OCI-LY1 (cell line): ENCODE results near the gene HOXB6.

Experiments used
- H2AFZ ChIP-seq: fragments of 200-600 bp; sonication (generic), shearing (Covaris generic); 2 replicates; pipeline ENCODE4 v1.6.0; 2014; ENCODE audit warnings: antibody characterized with exemption, mild to moderate bottlenecking, low read length
- H3F3A ChIP-seq: fragments of 200-600 bp; sonication (generic), shearing (Covaris generic); 2 replicates; pipeline ENCODE4 v1.6.0; 2014; ENCODE audit warnings: mild to moderate bottlenecking, antibody characterized with exemption, low read length, moderate library complexity; ENCODE audit not compliant: insufficient read depth
- H3K27ac ChIP-seq: fragments of 200-600 bp; sonication (generic); 2 replicates; pipeline ENCODE4 v1.5.1; 2014; ENCODE audit warnings: low read length, mixed run types, mild to moderate bottlenecking, low read depth; ENCODE audit not compliant: poor library complexity, severe bottlenecking
- H3K27me3 ChIP-seq: fragments of 200-600 bp; sonication (generic); 2 replicates; pipeline ENCODE4 v1.6.0; 2014; ENCODE audit warnings: antibody characterized with exemption, mild to moderate bottlenecking, low read length, moderate library complexity; ENCODE audit not compliant: insufficient read depth
- H3K36me3 ChIP-seq: fragments of 200-600 bp; sonication (generic); 2 replicates; pipeline ENCODE4 v1.6.1; 2014; ENCODE audit warnings: mild to moderate bottlenecking, antibody characterized with exemption, low read length, moderate library complexity, mixed read lengths; ENCODE audit not compliant: insufficient read depth
- H3K4me1 ChIP-seq: fragments of 200-600 bp; sonication (generic); 2 replicates; pipeline ENCODE4 v1.5.1; 2014; ENCODE audit warnings: mild to moderate bottlenecking, low read length, moderate library complexity; ENCODE audit not compliant: insufficient read depth, severe bottlenecking
- H3K4me2 ChIP-seq: fragments of 200-600 bp; sonication (generic), shearing (Covaris generic); 2 replicates; pipeline ENCODE4 v1.6.1; 2014; ENCODE audit warnings: low read length
- H3K4me3 ChIP-seq: fragments of 200-600 bp; sonication (generic); 2 replicates; pipeline ENCODE4 v1.5.1; 2014; ENCODE audit warnings: low read length, low read depth, mild to moderate bottlenecking, mixed read lengths; ENCODE audit not compliant: poor library complexity, severe bottlenecking
- H3K79me2 ChIP-seq: fragments of 200-600 bp; shearing (Covaris generic); 2 replicates; pipeline ENCODE4 v1.6.1; 2016; ENCODE audit warnings: mixed run types, low read length, mixed read lengths; ENCODE audit not compliant: insufficient read depth
- H3K9ac ChIP-seq: fragments of 200-600 bp; sonication (generic), shearing (Covaris generic); 2 replicates; pipeline ENCODE4 v1.6.1; 2014; ENCODE audit warnings: mild to moderate bottlenecking, low read length, mixed read lengths
- H3K9me2 ChIP-seq: fragments of 200-600 bp; sonication (generic), shearing (Covaris generic); 2 replicates; pipeline ENCODE4 v1.6.1; 2014; ENCODE audit warnings: low read depth, mild to moderate bottlenecking, low read length, mixed read lengths
- H3K9me3 ChIP-seq: fragments of 200-600 bp; shearing (Covaris generic); 2 replicates; pipeline ENCODE4 v1.6.1; 2014; ENCODE audit warnings: low read length, mixed read lengths
- H4K20me1 ChIP-seq: fragments of 200-600 bp; sonication (generic), shearing (Covaris generic); 2 replicates; pipeline ENCODE4 v1.6.0; 2016; ENCODE audit warnings: mild to moderate bottlenecking, low read length; ENCODE audit not compliant: insufficient read depth
- EZH2 ChIP-seq: fragments of 200-600 bp; sonication (generic), shearing (Covaris generic); IDR thresholded peaks from 2 replicates; pipeline ENCODE4 v1.8.0; 2017; ENCODE audit warnings: borderline replicate concordance, mixed run types, mild to moderate bottlenecking, antibody characterized with exemption, low read length, moderate library complexity, mixed read lengths
- TF ChIP-seq, protein P1 (sequence below): fragments of 200-600 bp; sonication (generic), shearing (Covaris generic); IDR thresholded peaks from 2 replicates; pipeline ENCODE4 v1.5.1; 2017; ENCODE audit warnings: mild to moderate bottlenecking, antibody characterized with exemption, low read length, moderate library complexity, mixed read lengths

Gene HOXB6

DNA sequence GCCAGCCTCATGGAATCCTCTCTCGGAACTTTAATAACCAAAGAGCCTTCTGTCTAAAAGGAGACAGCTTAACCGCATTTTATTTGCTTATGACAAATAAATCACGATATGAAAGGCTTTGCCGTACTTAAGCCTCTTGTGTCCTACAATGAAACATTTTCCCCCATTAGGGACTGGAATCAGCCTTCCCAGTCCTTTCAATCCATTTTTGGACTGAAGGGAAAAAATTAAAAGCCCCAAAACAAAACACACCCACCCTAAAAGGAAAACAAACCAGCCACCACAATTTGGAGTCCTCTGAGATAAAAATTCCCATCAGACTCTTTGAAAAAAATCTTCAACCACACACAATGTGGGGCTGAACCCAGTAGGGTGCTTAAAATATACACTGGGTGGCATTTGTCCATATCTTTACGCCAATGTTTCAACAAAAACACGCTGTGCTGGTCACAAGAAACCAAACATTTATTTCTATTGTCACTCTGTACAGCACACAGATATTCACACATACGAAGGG is 29.7 kb downstream of the HOXB6 start:
- H3K4me2 ChIP-seq: no peak overlapping the region
- H4K20me1 ChIP-seq: no peaks in the 10 kb centered on the region
- no peaks in the 10 kb centered on the region for H3K9me3 ChIP-seq
- no peak overlapping the region for H3K4me3 ChIP-seq
- H3K27ac ChIP-seq: no peak overlapping the region
- no peak overlapping the region for H2AFZ ChIP-seq
- H3K9ac ChIP-seq: no peak overlapping the region
- TF ChIP-seq, protein P1, sequence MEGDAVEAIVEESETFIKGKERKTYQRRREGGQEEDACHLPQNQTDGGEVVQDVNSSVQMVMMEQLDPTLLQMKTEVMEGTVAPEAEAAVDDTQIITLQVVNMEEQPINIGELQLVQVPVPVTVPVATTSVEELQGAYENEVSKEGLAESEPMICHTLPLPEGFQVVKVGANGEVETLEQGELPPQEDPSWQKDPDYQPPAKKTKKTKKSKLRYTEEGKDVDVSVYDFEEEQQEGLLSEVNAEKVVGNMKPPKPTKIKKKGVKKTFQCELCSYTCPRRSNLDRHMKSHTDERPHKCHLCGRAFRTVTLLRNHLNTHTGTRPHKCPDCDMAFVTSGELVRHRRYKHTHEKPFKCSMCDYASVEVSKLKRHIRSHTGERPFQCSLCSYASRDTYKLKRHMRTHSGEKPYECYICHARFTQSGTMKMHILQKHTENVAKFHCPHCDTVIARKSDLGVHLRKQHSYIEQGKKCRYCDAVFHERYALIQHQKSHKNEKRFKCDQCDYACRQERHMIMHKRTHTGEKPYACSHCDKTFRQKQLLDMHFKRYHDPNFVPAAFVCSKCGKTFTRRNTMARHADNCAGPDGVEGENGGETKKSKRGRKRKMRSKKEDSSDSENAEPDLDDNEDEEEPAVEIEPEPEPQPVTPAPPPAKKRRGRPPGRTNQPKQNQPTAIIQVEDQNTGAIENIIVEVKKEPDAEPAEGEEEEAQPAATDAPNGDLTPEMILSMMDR: no peak
- TF ChIP-seq EZH2: no peak
- H3K79me2 ChIP-seq: no peaks in the 10 kb centered on the region
- no peaks in the 10 kb centered on the region for H3K36me3 ChIP-seq
- no peaks in the 10 kb centered on the region for H3F3A ChIP-seq
- no peaks in the 10 kb centered on the region for H3K9me2 ChIP-seq
- H3K4me1 ChIP-seq: no peaks in the 10 kb centered on the region
- H3K27me3 ChIP-seq: no peaks in the 10 kb centered on the region; the same call in 1 of the 2 replicates

DNA sequence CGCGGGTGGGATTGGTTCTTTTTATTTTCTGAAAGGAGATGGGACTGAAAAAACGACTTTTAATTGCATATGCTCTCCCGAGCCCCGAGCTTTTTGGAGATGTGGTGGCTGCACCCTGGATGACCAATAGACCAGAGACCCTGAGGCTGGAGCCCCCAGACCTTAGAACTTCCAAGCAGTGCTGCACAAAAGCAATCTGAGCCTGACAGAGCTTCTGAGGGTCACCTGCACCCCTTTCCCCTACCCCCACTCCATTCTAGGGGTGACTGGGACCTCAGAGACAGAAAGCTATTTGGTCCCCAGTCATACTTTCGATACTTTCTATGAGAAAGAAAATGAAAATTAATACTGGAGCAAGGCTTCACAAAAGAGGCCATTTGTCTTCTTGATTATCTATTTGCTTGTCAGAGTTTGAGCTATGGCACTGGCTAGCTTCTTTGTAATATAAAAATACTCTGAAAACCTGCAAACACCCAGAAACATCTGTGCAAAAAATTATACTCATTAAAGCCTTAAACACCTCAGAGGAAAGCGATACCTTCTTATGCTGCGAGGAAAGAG is 30.2 kb downstream of the HOXB6 start:
- no peaks in the 10 kb centered on the region for H3K9me3 ChIP-seq
- H3K9ac ChIP-seq: no peak overlapping the region
- H3K27me3 ChIP-seq: no peaks in the 10 kb centered on the region; the same call in 1 of the 2 replicates
- TF ChIP-seq, protein P1: no peak
- no peak for TF ChIP-seq EZH2
- no peak overlapping the region for H3K4me3 ChIP-seq
- H3F3A ChIP-seq: no peaks in the 10 kb centered on the region
- H2AFZ ChIP-seq: no peak overlapping the region
- H3K4me2 ChIP-seq: no peak overlapping the region
- no peaks in the 10 kb centered on the region for H3K9me2 ChIP-seq
- H3K79me2 ChIP-seq: no peaks in the 10 kb centered on the region
- no peak overlapping the region for H3K27ac ChIP-seq
- no peaks in the 10 kb centered on the region for H3K36me3 ChIP-seq
- no peaks in the 10 kb centered on the region for H3K4me1 ChIP-seq
- H4K20me1 ChIP-seq: no peaks in the 10 kb centered on the region

DNA sequence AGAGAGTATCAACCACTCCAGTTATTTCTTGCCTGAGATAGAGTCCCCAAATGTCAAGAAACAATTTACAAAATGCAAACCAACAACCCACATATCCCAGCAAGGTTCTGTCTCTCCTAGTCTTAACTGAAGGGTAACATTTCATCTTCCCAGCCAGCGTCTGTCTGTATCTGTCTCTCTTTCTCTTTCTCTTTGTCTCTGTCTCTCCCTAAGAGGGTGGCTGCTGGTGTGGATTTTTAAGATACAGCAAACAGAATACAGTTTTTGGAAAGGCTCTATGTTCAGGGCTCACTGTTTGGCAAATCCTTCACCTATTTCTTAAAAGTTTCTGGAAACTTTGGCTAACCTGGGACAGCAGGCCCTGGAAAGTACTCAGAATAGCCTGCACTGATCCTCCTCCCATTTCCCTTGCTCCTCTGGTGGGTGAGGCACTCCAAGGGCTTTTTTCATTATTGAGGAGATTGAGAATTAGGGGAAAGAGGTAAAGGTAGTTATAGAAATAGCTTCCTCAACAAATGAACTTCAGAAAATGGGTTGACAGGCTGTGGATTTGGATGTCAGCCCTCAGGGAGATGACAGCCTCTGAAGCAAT is 32.9 kb downstream of the HOXB6 start:
- Histone ChIP-seq H3K9me2 (no peaks in the 10 kb centered on the region), H3F3A (no peaks in the 10 kb centered on the region), H3K9me3 (no peaks in the 10 kb centered on the region), H3K9ac (no peak overlapping the region), H3K4me3 (no peak overlapping the region), H3K79me2 (no peaks in the 10 kb centered on the region), H3K36me3 (no peaks in the 10 kb centered on the region), H3K27me3 (no peaks in the 10 kb centered on the region; the same call in 1 of the 2 replicates), H3K4me2 (no peak overlapping the region), H4K20me1 (no peaks in the 10 kb centered on the region), H2AFZ (no peak overlapping the region), H3K4me1 (no peaks in the 10 kb centered on the region), H3K27ac (no peak overlapping the region)
- no peak for TF ChIP-seq EZH2
- TF ChIP-seq, protein P1: no peak
